Activated CD4-positive, alpha-beta T cell treated with anti-CD3 and anti-CD28 coated beads for 48 hours (primary cell): ENCODE results near the gene LIMK2.
"Not testable (repeated sequence)": the region's sequence is repeated elsewhere in the genome, so short reads cannot be mapped to it uniquely, and the experiment has no call there.

Experiments used
- DNase-seq: peaks from one replicate; pipeline ENCODE4 v3.0.0-alpha.2; 2020

LIMK2 gene

GRCh38 chr22:31244943-31245451, 32.9 kb downstream of the LIMK2 start:
- no peak for DNase-seq

GRCh38 chr22:31245998-31246397, 33.9 kb downstream of the LIMK2 start:
- not testable (repeated sequence) for DNase-seq

DNA sequence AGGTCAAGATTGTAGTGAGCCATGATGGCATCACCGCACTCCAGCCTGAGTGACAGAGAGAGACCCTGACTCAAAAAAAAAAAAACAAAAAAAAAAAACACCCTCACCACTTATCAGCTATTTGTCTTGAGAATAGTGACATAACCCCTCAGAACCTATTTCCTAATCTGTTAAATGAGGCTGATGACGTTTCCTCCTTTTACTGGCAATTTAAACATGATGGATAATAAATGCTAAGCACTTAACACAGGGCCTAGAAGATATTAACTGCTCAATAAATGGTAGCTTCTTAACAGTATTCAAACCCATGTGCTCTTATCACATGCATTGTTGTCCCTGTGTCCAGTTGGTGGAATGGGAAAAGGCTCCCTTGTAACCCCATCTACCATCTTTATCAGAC, 34.6 kb downstream of the LIMK2 start:
- no peak for DNase-seq

- DNase-seq, result no peak
Observed at GRCh38 chr22:31247726-31248125, 35.6 kb downstream of the LIMK2 start.

- DNase-seq, result peak; percentile 69
Observed at GRCh38 chr22:31248138-31248745, 36.1 kb downstream of the LIMK2 start.

- DNase-seq, result no peak
Observed at GRCh38 chr22:31248965-31249958, 37.2 kb downstream of the LIMK2 start.

DNA sequence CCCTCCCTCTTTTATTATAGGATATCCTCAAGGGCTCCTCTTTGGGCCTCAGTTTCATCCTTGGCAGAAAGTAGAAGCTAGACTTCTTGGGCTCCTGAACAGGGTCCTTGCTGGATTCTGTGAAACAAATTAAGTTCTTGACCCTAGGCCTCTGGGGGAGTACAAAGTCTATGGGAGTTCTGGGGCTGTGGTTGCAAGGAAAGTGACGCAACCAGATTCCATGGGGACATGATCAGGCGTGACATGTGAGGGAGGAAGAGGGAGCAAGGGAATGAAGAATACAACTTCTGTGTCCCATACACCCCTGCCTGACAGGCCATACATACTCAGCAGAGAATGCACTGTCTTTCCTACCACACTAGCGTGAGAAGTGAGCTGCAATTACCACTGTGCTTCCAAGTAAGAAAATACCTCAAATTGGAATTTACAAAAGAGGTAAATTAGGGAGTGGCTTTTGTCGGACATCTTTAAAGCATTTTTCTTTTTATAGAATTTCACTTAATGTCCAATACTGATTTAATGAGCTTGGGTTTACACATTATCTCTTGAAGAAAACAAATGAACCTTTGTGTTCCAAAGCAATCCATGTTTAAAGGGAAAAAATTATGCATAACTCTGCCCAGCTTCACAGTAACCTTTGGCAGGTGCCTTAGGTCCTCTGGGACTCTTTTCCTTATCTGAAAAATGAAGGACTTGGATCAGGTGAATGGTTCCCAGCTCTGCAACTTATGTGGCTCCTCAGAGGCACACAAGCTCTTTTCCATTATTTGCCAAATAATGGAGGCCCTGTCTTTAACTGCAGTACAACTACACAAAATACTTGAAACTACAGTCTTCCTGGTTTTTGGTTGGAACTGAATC, 38.9 kb downstream of the LIMK2 start:
- no peak for DNase-seq

- DNase-seq, result no peak
Observed at GRCh38 chr22:31253949-31254348, 41.9 kb downstream of the LIMK2 start.

DNA sequence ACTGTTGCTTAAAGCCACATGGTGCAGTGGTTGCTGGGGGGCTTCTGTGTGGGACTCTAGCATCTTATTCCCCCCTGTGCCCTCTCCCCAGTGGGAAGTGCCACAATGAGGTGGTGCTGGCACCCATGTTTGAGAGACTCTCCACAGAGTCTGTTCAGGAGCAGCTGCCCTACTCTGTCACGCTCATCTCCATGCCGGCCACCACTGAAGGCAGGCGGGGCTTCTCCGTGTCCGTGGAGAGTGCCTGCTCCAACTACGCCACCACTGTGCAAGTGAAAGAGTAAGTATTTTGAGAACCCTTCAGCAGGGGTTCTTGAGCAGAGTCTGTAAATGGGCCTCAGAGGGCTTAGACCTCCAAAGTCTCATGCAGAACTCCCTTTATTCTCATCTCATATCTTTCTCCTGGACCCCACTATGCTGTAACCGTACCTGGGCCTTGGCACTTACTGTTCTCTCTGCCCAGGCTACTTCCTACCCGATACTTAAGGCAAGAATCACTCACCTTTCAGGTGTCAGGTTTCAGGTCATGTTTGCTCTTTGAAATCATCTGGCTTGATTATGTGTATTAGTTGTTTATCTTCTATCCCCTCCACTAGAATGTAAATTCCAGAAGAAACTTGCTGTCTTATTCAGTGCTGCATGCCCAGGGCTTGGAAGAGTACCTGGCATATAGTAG, 47.8 kb downstream of the LIMK2 start:
- DNase-seq, result no peak

- DNase-seq, result no peak
Observed at GRCh38 chr22:31260474-31260856, 48.4 kb downstream of the LIMK2 start.

DNA sequence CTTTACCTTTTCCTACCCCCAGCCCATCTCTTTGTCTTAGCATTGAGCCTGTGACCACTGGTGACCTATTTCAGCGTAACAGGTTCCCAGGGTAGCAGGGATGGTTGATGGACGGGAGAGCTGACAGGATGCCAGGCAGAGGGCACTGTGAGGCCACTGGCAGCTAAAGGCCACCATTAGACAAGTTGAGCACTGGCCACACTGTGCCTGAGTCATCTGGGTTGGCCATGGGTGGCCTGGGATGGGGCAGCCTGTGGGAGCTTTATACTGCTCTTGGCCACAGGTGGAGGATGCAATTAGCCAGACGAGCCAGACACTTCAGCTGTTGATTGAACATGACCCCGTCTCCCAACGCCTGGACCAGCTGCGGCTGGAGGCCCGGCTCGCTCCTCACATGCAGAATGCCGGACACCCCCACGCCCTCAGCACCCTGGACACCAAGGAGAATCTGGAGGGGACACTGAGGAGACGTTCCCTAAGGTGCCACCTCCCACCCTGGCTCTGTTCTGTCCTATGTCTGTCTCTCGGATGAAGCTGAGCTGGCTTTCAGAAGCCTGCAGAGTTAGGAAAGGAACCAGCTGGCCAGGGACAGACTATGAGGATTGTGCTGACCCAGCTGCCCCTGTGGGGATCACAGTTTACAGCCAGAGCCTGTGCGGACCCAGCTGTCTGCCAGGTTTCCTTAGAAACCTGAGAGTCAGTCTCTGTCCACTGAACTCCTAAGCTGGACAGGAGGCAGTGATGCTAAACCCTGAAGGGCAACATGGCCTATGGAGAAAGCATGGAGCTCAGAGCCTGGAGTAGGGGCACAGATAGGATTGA, 50.4 kb downstream of the LIMK2 start:
- no peak for DNase-seq

GRCh38 chr22:31263896-31264640, 52.0 kb downstream of the LIMK2 start:
- DNase-seq, result no peak

DNA sequence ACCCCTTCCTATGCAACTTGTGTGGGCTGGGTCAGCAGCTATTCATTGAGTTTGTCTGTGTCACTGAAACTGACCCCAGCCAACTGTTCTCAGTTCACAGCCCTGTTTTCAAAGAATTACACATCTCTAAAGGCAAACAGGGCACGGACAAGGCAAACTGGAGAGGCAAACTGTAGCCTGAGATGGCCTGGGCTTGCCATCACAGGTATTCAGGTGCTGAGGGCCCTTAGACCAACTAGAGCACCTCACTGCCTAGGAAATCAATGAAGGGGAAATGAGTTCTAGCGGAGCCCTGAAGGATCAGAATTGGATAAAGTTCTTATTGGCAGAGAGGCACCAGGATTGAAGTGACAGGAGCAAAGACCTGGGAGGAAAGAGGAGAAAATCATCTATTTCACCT, 56.2 kb downstream of the LIMK2 start:
- DNase-seq, result no peak

DNA sequence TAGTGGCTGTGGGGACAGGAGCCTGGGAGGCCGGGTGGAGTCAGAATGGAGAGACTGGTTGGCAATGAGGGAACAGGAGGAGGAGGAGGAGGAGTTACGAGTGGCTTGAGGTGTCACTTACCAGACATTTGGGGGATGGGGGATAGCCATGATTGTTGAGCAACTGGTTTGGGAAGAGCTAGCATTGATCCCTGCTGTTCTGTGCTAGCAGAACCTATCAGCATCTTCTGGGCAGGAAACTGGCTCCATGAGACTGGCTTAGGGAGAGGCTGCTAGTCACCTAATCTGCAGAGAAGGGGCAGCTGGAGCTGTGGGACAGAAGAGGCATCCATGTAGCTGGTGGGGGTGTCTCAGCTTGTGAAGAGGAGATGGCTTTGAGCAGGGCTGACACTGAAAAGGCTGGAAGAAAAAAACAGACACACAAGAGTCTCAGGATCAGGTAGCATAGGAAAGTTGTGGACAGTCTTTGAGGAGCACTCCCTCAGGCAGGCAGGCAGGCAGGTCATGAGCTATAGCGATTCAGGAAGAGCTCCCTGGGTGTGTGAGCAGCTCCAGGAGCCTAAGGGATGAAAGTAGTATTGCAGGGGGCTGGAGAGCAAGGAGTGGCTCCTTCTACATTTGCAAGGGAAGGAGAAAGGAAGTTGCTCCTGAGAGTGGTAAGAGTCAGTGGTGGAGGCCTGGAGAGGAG, 57.9 kb downstream of the LIMK2 start:
- DNase-seq, result no peak

- no peak for DNase-seq
Observed at GRCh38 chr22:31271026-31271425, 58.9 kb downstream of the LIMK2 start.

DNA sequence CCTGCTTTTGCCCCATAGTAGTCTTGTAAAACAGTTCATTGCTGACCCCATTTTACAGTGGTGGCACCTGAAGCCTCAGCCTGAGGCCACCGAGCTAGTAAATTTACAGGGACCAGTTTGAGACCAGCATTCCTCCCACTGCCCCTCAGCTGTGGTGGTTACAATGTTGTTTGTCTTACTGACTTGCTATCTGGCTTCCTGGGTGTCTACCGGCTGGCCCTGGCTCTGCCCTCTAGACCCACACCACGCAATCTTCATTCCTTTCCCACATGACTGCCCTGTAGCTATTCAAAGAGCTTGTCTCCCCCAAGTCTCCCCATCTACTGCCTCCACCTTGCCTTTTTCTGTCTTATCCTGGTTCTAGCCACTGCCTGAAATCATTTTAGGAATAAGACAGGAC, 59.4 kb downstream of the LIMK2 start:
- no peak for DNase-seq

- peak; percentile 62 for DNase-seq
Observed at GRCh38 chr22:31272522-31273446, 60.7 kb downstream of the LIMK2 start.

DNA sequence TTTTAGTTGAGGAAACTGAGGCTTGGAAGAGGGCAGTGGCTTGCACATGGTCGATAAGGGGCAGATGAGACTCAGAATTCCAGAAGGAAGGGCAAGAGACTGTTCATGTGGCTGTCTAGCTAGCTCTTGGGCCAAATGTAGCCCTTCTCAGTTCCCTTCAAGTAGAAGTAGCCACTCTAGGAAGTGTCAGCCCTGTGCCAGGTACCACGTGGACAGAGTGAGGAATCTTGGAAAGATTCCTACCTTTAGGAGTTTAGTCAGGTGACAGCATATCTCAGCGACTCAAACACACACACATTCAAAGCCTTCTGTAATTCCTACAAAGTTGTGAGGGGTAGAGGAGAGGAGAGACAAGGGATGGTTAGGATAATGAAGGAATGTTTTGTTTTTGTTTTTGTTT, 61.9 kb downstream of the LIMK2 start:
- DNase-seq, result no peak

DNA sequence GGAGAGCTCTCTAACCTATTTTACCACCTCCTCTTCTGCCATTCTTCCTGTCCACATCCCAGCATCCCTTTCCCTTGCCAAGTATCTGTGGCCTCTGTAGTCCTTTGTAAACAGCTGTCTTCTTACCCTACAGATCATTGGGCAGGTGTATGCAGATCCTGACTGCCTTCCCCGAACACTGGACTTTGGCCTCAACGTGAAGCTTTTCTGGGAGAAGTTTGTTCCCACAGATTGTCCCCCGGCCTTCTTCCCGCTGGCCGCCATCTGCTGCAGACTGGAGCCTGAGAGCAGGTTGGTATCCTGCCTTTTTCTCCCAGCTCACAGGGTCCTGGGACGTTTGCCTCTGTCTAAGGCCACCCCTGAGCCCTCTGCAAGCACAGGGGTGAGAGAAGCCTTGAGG, 62.9 kb downstream of the LIMK2 start:
- DNase-seq, result no peak
